Measurements from ENCODE around the gene CFAP97.

GRCh38 chr4:185182239-185182638, 21.6 kb downstream of the CFAP97 start:
- TF ChIP-seq CTCF (IDR thresholded peaks at IDR 0.05; ENCODE audit: insufficient read depth, low read length, poor library complexity, severe bottlenecking) (no peak), EZH2phosphoT487 (conservative IDR thresholded peaks at IDR 0.05; ENCODE audit: low read length) (no peak)

All from SU-DHL-6 (cell line).